NCI-H1092 (cell line): Measurements from ENCODE around the gene PCDH1.
"Not testable (repeated sequence)": the region's sequence is repeated elsewhere in the genome, so short reads cannot be mapped to it uniquely, and the experiment has no call there.

Experiments used
- DNase-seq: peaks from one replicate; lab custom pipeline; 2025; lab: John Stamatoyannopoulos, UW

Gene PCDH1

DNA sequence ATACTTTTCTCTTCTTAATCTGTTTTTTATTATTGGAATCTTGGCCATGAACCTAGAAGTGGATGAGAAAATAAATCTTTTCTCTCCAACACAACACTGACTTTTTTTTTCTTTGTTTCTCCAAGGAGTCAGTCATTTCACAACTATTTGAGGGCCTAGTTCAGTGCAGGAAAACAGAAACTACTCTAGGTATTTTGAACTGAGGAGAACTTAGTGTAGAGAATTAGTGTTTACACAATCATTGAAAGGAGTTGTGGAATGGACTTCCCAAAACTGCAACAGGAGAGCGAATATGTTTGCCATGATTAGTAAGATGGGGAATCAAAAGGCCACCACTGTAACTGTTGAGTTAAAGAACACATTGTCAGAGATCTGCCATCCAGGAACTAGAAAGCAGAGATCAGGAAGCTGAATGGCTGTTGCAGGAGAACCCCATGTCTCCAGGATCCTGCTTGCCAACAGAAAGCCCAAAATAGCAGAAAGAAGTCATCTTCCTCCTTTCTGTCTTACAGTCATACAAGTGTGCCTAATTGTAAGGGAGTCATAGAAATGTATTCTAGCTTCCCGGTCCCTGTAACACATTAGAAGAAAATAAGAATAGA, 20.3 kb upstream of the PCDH1 start:
- no peak for DNase-seq

DNA sequence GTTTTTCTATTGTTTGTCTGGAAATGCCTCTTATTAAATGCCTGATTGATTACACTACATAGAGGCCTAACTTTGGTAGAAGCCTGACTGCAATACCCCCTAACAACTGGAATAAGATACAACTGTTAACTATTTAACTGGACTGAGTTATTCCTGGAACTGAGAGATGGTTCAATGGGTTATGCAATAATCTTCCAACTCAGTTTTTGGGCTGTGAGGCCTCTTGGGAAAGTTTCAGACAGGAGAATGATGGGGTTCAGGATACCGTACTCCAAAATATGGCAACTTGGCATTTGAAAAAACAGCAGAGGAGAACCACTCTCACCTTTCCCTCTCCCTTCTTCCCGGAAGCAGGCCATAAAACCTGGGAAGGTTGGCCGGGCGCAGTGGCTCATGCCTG, 19.2 kb upstream of the PCDH1 start:
- no peak for DNase-seq

DNA sequence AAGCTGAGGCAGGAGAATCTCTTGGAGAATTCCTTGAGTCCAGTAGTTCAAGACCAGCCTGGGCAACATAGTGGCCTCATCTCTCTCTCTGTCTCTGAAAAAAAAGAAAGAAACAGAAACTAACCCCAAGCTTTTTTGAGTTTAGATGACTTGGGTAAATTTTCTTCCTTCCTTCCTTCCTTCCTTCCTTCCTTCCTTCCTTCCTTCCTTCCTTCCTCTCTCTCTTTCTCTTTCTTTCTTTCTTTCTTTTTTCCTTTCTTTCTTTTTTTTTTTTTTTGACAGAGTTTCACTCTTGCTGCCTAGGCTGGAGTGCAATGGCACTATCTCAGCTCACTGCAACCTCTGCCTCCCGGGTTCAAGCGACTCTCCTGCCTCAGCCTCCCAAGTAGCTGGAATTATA, 12.2 kb upstream of the PCDH1 start:
- not testable (repeated sequence) for DNase-seq

DNA sequence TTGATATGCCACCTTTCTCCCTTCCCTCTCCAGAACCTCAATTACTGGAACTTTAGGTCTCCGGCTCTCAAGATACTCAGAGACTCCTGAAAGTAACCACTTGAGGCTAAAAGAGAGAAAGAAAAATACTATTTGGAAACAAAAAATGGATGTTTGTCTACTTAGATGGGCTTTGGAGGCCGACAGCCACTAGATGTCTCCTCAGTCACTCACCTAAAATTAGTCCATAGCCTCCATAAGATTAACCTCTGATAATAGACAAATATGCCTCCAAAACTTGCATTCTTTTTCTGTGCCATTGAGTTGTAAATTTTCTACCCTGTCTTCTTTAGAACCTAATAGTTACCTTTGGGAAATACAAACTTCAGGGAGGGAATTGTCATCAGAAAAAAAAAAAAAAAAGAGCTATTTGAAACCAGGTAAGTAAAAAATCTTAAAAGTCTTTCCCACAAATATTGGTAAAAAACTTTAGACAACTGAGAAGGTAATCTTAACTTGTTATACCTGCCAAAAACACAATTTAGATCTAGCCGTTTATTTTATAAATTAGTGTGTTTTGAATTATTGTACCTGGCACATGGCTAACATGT, 11.2 kb upstream of the PCDH1 start:
- no peak for DNase-seq

DNA sequence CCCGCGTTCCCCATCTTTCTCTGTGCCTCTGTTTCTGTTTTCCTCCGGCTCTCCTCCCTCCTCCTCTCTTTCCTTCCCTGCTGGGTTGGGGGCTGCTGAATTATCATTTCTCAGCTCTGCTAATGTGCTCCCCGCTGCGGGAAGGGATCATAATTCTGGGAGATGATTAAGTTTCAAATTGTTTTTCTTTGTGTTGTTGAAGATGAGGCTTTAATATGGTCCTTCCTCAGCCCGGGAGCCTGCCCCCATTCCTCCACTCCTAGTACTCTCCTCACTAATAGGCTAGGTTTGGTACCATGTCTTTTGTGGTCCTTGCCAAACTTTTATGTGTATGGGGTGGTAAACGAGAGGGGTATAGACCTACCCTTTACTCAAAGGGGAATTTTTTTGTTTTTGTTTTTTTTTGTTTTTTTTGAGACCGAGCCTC, 5.7 kb upstream of the PCDH1 start:
- DNase-seq: no peak

DNA sequence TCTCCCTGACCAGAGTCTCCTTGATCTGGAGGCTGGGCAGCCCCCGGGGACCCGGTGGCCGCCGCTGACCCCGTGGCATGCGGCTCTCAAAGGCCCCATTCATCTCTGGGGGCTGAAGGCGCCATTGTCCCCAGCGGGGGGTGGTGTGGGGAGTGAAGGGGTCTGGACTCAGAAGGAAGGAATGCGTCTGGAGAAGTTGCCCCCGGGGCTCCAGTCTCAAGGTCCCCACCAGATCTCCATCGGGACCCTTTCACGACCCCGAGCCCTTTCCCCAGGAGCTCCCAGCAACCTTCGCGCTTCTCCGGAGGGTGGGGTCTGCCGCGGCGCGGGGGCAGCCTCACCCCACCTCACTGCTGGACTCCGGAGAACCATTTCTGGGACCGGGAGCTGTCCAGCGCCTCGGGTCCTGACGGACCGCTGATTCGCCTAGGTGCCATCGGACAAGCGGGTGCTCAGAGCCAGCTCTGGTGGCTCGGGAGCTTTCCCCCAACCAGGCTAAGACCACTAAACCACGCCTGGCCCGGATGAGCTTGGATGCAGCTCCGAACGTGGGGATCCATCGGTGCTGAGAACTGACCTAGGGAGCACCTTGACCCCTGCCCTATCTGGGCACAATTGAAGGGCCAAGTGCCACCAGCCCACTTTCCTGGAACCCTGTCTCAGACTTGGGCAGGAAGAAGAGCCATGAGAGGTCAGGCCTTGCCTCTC, 5.1 kb upstream of the PCDH1 start:
- no peak for DNase-seq

DNA sequence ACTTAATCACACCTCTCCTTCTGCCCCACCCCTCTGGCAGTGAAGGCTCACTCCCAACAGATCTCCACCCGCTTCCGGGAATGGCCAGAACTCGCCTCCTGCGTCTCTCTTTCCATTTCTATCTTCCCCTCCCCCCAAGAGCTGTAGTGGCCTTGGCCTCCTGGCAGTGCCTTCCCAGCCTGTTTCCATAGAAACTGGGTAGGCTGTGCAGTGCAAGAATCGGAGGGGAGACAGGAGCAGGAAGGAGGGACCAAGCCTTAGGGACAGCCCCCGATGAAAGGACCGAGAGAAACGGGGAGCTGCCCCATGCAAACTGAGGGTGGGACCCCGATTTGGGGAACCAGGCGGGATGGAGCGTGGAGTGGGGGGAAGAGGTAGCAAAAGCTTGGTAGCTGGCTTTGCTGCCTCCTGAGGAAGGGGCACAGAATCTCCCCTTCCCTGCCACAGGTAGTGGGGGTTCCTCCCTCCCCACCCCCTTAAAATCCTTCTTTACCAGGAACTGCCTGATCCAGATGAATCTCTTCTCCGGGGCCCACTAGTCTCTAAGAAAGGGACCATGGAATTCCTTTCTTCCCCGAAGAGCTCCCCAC, 4.5 kb upstream of the PCDH1 start:
- peak; percentile 22 for DNase-seq

DNA sequence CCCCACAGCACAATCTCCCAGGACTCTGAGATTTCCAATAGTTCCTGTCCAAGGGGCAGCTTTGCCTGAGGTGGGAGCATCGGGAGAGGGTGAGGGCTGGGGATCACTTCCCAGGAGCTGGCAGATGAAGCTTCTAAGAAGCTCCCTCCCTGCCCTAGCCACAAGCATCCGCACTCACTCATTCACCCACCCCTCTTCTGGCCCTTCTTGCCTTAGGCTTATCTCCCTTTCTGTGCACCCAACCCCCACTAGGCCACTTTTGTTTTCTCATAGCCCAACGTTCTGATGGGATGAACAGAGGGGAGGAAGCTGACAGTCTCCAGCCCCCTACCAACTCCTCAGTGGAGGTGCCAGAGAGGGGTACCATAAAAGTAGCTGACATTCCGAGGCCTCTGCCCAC, 3.7 kb upstream of the PCDH1 start:
- no peak for DNase-seq

DNA sequence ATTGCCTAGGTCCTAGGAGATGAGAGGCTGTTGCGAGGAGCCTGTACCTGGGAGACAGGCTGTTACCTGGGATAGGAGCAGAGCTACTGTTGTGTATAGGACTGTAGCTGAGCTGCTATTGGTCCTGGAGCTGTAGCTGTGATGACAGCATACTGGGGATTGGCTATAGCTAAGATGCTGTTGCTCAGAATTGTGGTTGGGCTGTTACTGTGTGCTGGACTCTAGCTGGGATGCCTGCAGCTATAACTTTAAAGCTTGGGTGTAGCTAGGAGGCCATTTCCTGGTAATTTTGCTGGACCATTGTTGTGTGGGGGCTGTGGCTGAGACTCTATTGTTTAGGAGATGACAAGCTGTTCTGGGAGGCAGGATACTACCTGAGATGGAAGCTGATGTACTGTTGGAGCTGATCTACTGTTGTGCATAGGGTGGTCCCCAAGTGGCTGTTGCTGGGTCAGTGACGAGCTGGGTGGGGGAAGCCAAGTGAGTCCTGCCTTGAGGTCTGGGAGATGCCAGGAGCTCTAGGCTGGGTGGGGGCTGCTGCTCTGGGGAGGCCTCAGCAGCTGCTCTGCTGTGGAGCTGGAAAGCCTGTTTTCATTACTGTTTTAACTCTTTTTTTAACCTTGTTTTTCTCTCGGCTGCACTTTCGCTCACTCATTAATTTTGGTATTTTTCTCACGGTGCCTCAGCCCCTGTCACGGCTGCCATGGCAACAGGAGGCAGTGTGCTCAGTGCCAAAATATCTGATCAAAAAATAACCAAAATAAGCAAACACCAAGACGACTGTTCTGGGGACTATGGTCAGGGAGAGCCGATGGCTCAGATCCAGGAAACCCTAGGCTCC, 3.0 kb upstream of the PCDH1 start:
- no peak for DNase-seq

DNA sequence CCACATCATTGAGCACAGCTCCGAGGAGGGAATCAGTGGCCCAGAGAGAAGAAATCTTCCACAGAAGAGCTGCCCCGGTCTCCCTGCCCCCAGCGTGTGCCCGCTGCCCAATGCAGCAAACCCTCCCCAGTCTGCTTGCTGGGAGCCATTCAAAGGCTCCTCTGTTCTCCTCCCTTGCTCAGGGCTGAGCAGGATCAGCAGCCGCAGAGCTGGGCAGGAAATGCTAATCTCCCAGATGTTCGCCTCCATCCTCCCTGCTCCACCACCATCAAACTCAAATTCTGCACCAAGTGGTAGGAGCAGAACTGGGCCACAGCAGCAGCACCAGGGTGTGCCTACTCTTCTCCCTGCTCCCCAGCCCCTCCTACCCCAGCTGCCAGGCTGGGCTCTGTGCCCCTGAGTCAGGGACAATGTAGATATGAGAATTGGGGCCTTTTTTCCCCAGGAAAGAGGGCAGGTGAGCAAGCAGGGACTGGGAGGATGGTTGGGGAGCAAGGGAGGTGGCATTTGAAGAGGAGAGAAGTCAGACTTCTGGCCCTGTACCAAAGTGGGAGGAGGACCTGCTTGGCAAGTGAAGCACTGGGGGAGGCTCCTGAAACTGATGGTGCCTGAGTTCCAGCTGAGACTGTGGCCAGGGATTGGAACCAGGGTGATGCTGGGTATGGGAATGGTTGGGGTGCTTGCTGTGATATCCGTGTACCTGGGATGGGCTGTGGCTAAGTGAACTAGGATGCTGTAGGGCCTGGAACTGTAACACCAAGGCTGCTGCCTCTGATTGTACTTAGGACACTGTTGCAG, 1.9 kb upstream of the PCDH1 start:
- no peak for DNase-seq

DNA sequence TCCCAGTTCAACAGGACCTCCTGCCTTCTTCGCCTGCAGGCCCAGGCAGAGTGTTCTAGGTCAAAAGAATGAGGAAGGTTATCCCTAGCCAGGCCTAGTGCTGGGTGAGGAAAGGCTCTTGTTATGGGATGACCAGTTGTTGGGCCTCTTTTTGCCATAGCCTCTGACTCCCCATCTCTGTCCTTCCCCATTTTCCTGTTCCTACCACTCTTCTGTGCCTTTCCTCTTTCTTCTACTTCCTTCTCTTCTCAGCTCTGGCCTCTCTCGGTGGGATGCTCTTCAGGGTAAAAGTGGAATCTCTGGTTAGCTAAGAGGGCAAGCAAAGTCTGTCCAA, 1.2 kb upstream of the PCDH1 start:
- DNase-seq: no peak

DNA sequence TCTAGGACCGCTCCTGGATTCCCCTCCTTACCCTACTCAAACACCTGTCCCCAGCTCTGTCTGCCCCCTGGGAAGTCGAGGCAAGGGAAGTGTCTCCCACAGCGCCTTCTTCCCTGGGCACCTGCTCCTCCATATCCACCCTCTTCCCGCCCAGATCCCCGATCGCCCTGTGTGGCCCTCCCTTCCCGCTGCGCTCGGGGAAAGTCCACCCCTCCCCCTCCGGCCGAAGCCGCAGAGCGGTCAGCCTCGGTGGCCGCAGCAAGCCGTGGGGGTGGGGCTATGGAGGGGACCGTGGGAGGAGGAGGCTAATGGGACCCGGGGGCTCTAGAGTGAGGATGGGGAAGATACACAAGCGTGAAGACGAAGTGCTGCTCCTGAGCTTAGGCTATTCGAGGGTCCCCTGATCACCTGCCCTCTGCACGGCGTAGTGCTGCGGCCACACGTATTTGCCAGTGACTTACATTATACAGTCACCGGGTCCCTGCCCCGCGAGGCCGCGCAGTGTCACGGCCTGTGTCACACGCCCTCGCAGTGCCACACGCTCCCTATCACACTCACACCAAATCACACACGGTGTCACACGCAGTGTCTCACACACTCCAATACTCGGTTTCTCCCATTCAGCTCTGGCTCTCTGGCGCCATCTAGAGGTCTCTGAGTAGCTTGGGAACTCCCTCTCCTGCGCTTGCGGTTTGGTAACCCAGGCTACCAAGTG, 658 bp upstream of the PCDH1 start:
- peak; percentile 84 for DNase-seq

DNA sequence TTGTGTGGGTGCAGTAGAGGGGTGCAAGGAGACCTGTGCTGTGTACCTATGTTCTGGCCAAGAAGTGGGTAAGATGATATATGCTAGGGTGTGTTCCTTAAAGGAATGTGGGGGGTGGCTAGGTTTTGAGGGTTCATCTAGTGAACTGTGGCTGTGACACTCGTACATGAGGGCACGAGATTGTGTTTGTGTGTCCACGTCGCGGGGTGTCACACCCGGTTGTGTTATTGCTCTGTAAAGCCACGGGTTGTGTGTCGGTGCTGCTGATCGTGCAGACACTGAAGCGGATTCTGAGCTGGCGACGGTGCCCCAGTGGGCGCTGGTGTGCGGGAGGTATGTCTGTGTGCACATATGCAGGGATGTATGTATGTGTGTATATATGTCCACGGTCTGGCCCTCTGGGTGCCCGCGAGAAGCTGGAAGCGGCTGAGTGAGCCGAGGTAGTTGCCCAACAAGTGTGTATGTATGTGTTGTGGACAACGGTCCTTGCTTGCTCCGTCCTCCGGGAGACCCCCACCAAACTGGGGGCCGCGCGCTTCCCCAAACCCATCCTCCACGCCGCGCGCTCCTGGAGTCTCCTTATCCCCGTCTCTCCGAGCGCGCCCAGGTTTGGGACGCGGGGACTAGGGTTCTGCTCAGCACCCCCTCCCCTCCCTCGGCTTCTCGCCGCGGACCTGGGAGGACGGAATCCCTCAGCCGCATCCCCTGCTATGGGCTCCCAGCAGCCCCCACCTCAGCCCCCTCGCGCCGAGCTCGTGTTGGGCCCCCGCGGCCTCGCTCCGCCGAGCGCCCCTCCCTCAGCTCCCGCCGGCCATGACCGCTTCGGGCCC, 639 bp downstream of the PCDH1 start:
- no peak for DNase-seq

DNA sequence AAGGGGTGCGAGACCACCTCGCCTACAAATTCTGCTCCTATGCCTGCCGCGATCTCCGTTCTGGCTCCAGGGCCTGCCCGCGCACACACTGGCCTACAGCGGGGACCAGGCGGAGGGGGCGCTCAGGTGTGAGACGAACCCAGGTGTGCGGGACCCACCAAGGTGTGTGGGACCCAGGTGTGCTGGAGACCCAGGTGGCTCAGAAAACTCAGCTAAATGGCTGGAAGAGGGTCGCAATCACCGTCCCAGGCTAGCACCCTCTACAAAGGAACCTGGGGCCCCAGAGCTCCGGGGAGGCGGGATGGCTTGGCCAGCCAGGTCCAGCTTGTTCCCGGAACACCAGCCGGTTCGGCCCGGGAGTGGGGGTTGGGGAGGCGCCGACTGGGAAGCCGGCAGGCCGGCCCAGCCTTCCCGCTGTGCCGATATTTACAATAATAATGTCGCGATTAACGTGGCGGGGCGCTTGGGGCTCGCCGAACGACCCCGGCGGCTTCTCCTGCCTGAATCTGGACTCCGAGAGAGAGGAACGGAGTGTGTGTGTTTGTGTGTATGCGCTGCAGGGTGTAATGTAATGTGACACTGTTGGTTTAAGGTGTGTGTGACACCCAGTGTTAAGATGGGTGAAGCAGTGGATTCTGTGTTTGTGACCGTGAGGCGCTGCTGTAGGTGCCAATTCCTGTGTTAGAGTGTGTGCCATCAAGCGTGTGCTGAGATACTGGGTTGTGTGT, 1.4 kb downstream of the PCDH1 start:
- no peak for DNase-seq

DNA sequence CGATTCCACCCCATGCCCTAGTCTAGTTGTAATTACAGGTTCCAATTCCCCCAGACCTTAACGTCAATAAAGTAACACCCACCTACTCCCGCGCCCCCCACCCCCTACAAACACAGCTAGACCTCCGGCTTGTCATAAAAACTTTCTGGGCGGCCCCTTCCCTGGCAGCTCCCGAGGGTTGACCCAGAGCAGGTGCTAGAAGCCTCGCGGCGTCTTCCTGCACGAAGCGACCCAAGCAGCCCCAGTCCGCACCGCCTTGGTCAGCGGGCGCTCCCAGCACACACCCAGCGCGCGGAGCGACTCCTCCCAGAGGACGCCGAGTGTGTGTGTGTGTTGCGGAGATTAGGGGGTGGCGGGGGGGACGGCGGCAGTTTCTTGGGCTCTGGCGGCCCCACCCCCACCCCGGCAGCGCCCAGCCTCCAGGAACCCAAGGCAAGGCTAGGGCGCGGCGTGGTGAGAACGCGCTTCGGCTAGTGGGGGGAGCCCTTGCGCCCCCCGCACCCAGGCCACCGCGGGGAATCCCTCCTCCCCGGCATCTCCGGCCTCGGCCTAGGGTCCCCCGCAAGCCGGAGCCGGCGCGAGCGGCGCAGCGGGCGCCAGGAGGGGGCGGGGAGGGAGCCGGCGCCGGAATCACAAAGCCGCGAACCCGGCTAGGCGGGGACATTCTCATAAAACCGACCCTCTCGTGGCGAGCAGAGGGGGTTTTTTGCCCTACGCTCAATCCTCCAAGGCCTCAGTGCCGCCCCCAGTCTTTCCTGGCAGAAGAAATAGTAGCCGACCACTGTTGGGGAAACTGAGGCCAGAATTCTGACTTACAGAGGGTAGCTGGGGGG, 2.2 kb downstream of the PCDH1 start:
- no peak for DNase-seq

DNA sequence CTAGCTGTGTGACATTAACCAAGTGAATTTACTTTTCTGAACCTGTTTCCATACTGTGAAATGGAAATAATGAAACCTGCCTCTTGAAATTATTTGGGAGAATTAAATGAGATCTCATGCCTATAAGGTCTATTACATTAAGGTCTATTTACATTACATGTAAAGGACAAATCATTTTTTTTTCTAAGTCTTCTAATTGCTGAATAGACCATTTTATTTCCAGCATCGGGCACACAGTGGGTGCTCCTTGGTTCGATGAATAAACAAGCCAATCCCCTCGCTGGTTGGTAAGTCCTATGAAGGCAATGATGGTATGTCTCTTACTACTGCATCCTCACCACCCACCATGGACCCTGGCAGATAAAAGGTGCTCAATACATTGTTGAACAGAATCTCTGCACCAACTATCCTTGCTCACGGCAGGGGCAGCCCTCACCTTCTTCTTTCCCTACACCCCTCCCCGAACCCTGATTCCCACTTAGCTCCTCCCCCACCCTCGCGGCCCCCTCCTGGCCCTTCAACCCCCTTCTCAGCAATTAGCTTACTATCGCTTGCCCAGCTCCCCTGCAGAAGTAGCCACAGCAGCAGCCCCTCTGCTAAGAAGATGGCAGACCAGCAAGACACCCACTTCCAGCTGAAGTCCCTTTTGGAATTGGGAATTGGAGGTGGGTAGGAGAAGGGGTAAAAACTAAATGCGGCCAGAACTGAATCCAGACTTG, 3.0 kb downstream of the PCDH1 start:
- DNase-seq: no peak

DNA sequence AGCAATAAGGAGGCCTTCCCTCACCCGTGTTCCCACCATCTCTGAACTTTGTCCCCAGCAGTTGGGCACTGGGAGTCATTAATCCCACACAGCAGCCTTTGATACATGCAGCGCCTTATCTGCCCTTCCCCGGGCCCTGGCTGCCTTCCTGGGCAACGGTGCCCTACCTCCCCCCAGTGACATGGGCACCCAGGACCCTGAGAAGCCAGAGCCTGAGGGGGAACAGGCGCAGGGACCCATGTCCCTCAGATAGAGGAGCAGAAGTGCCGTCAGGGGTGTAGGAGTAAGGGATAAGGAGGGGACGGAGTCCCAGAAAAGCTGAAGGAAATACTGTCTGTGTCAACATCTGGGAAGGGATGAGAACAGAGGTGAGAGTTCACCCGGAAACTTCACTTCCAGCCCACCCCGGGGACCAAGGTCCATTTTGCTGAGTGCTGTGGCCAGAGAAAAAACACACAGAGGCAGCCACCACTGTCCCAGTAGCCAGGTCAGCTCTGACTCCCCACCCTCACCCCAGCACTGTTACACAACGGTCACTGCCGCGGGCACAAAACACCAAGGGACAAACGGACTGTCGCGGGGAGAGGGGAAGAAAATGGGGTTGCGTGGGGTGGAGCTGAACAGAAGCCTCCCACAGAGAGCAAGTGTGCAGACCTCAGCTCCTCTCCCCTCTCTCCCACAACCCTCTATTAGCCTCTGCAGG, 3.8 kb downstream of the PCDH1 start:
- DNase-seq: no peak
